HAP-1 (cell line): ENCODE measurements around the gene BANF2.

ENCODE experiments used
- DNase-seq, 2 experiments: peaks; one replicate each; pipeline ENCODE4 v3.0.0-alpha.2; 2016 to 2020; ENCODE audit warnings: low spot score in 2 of 2
- H3K27me3 ChIP-seq: fragments of 250-450 bp; sonication (Bioruptor Pico); 2 replicates; pipeline ENCODE4 v1.5.1; 2020; ENCODE audit warnings: low read depth, mild to moderate bottlenecking, moderate library complexity
- H3K36me3 ChIP-seq: fragments of 250-450 bp; sonication (Bioruptor Pico); replicated peaks from 2 replicates; pipeline ENCODE4 v1.5.1; 2020; ENCODE audit warnings: mild to moderate bottlenecking
- H3K4me1 ChIP-seq: fragments of 250-450 bp; sonication (Bioruptor Pico); 2 replicates; pipeline ENCODE4 v1.5.1; 2020; ENCODE audit warnings: mild to moderate bottlenecking
- H3K4me3 ChIP-seq: fragments of 250-450 bp; sonication (Bioruptor Pico); 2 replicates; pipeline ENCODE4 v1.5.1; 2020; ENCODE audit warnings: mild to moderate bottlenecking, moderate library complexity
- H3K9me3 ChIP-seq: fragments of 250-450 bp; sonication (Bioruptor Pico); 2 replicates; pipeline ENCODE4 v1.5.1; 2020; ENCODE audit warnings: mild to moderate bottlenecking, moderate library complexity
- in situ Hi-C: fragments of 300-500 bp; cut with MboI; formaldehyde crosslinking; loops from 3 replicates; pipeline ENCODE4 v1.14.3; 2020; ENCODE audit warnings: low sequenced_read_pairs, inconsistent platforms, mixed read lengths

Gene BANF2

GRCh38 chr20:17699931-17700351 is at the start of gene BANF2:
TSS of gene BANF2 (plus strand) at chr20:17699966. CDS start at chr20:17725026, 25,060 bp downstream.
- in situ Hi-C loops: no loop called here
- H3K36me3 ChIP-seq: no peaks in the 10 kb centered on the region
- no peaks in the 10 kb centered on the region for H3K27me3 ChIP-seq
- H3K4me3 ChIP-seq: no peak within 1 kb of the TSS
- DNase-seq: no peak
- no peaks in the 10 kb centered on the region for H3K9me3 ChIP-seq
- no peaks in the 10 kb centered on the region for H3K4me1 ChIP-seq

GRCh38 chr20:17650301-17651128 is 49.3 kb upstream of the BANF2 start:
- H3K4me1 ChIP-seq: peaks cover 2% of the 10 kb centered on the region; the same call in 1 of the 2 replicates

GRCh38 chr20:17651129-17651759 is 48.5 kb upstream of the BANF2 start:
- H3K4me1 ChIP-seq: peaks cover 9% of the 10 kb centered on the region
- no peak for DNase-seq
- peaks cover 13% of the 10 kb centered on the region for H3K36me3 ChIP-seq
- no peak overlapping the region for H3K4me3 ChIP-seq
- no peaks in the 10 kb centered on the region for H3K27me3 ChIP-seq
- H3K9me3 ChIP-seq: no peaks in the 10 kb centered on the region
- in situ Hi-C loops: no loop called here

More at GRCh38 chr20:17650301-17651128, 49.3 kb upstream of the BANF2 start:
- Histone ChIP-seq H3K4me3 (no peak overlapping the region), H3K36me3 (peaks cover 11% of the 10 kb centered on the region), H3K27me3 (no peaks in the 10 kb centered on the region), H3K9me3 (no peaks in the 10 kb centered on the region)
- DNase-seq: no peak
- in situ Hi-C loops: no loop called here

GRCh38 chr20:17651760-17652388 is 47.9 kb upstream of the BANF2 start:
- in situ Hi-C loops: no loop called here
- peaks cover 17% of the 10 kb centered on the region for H3K36me3 ChIP-seq
- no peak for DNase-seq
- H3K9me3 ChIP-seq: no peaks in the 10 kb centered on the region
- peaks cover 12% of the 10 kb centered on the region for H3K4me1 ChIP-seq
- no peaks in the 10 kb centered on the region for H3K27me3 ChIP-seq
- H3K4me3 ChIP-seq: no peak overlapping the region

GRCh38 chr20:17652411-17652810 is 47.4 kb upstream of the BANF2 start:
- H3K36me3 ChIP-seq: peaks cover 17% of the 10 kb centered on the region
- in situ Hi-C loops: no loop called here

GRCh38 chr20:17653835-17654648 is 45.7 kb upstream of the BANF2 start:
- in situ Hi-C loops: no loop called here
- peaks cover 27% of the 10 kb centered on the region for H3K36me3 ChIP-seq

More at GRCh38 chr20:17652411-17652810, 47.4 kb upstream of the BANF2 start:
- no peak for DNase-seq
- no peaks in the 10 kb centered on the region for H3K9me3 ChIP-seq
- peaks cover 12% of the 10 kb centered on the region for H3K4me1 ChIP-seq
- no peak overlapping the region for H3K4me3 ChIP-seq
- H3K27me3 ChIP-seq: no peaks in the 10 kb centered on the region

GRCh38 chr20:17654649-17655285 is 45.0 kb upstream of the BANF2 start:
- Histone ChIP-seq H3K36me3 (peaks cover 28% of the 10 kb centered on the region), H3K4me1 (peaks cover 10% of the 10 kb centered on the region), H3K4me3 (no peak overlapping the region), H3K27me3 (no peaks in the 10 kb centered on the region), H3K9me3 (peaks cover 5% of the 10 kb centered on the region; the same call in 1 of the 2 replicates)
- in situ Hi-C loops: no loop called here
- DNase-seq: peak in 1 of 2 experiments; percentile 82

More at GRCh38 chr20:17653835-17654648, 45.7 kb upstream of the BANF2 start:
- Histone ChIP-seq H3K27me3 (no peaks in the 10 kb centered on the region), H3K9me3 (peaks cover 5% of the 10 kb centered on the region; the same call in 1 of the 2 replicates), H3K4me3 (no peak overlapping the region), H3K4me1 (peaks cover 10% of the 10 kb centered on the region)
- DNase-seq: no peak

GRCh38 chr20:17655286-17655651 is 44.5 kb upstream of the BANF2 start:
- H3K4me1 ChIP-seq: peaks cover 10% of the 10 kb centered on the region
- H3K27me3 ChIP-seq: no peaks in the 10 kb centered on the region
- no peak for DNase-seq
- in situ Hi-C loops: no loop called here
- H3K36me3 ChIP-seq: peaks cover 33% of the 10 kb centered on the region
- H3K4me3 ChIP-seq: no peak overlapping the region
- H3K9me3 ChIP-seq: peaks cover 5% of the 10 kb centered on the region; the same call in 1 of the 2 replicates

- no peak overlapping the region for H3K4me3 ChIP-seq
- H3K27me3 ChIP-seq: no peaks in the 10 kb centered on the region
- H3K9me3 ChIP-seq: peaks cover 5% of the 10 kb centered on the region; the same call in 1 of the 2 replicates
- H3K36me3 ChIP-seq: peaks cover 37% of the 10 kb centered on the region
- in situ Hi-C loops: no loop called here
- peaks cover 10% of the 10 kb centered on the region for H3K4me1 ChIP-seq
- peak; percentile 39 to 58 for DNase-seq
These were observed 43.8 kb upstream of the BANF2 start for GRCh38 chr20:17655865-17656479.

- in situ Hi-C loops: no loop called here
- DNase-seq: no peak
- Histone ChIP-seq H3K9me3 (peaks cover 5% of the 10 kb centered on the region; the same call in 1 of the 2 replicates), H3K4me1 (peaks cover 10% of the 10 kb centered on the region), H3K27me3 (no peaks in the 10 kb centered on the region), H3K36me3 (peaks cover 37% of the 10 kb centered on the region), H3K4me3 (no peak overlapping the region)
These were observed 42.5 kb upstream of the BANF2 start for GRCh38 chr20:17657079-17657825.

GRCh38 chr20:17657898-17658647 is 41.7 kb upstream of the BANF2 start:
- no peak for DNase-seq
- H3K36me3 ChIP-seq: peaks cover 34% of the 10 kb centered on the region
- no peak overlapping the region for H3K4me3 ChIP-seq
- in situ Hi-C loops: no loop called here
- H3K4me1 ChIP-seq: peaks cover 10% of the 10 kb centered on the region
- peaks cover 5% of the 10 kb centered on the region; the same call in 1 of the 2 replicates for H3K9me3 ChIP-seq
- H3K27me3 ChIP-seq: no peaks in the 10 kb centered on the region
